G401.6 (cell line): Measurements from ENCODE around the gene MORN3.
"Not testable (repeated sequence)": the region's sequence is repeated elsewhere in the genome, so short reads cannot be mapped to it uniquely, and the experiment has no call there.

Source experiments
- FAIRE-seq: peaks from 2 replicates; lab custom pipeline; 2012; peaks lifted over from hg19 to GRCh38; lab: Jason Lieb, UNC

MORN3 gene

GRCh38 chr12:121638298-121639202 lies 30.9 kb downstream of the MORN3 start:
- no peak for FAIRE-seq

- FAIRE-seq: no peak
These were observed 32.1 kb downstream of the MORN3 start for GRCh38 chr12:121637231-121637914.

- FAIRE-seq: no peak
These were observed 34.6 kb downstream of the MORN3 start for GRCh38 chr12:121634836-121635235.

GRCh38 chr12:121633833-121634196 lies 35.6 kb downstream of the MORN3 start:
- FAIRE-seq: not testable (repeated sequence)

- FAIRE-seq: no peak
These were observed 37.1 kb downstream of the MORN3 start for GRCh38 chr12:121632069-121632970.

- no peak for FAIRE-seq
These were observed 38.6 kb downstream of the MORN3 start for GRCh38 chr12:121630791-121631355.

- no peak for FAIRE-seq
These were observed 40.9 kb downstream of the MORN3 start for GRCh38 chr12:121628536-121628935.

- no peak for FAIRE-seq
These were observed 41.4 kb downstream of the MORN3 start for GRCh38 chr12:121628037-121628436.

- no peak for FAIRE-seq
These were observed 42.4 kb downstream of the MORN3 start for GRCh38 chr12:121626853-121627640.

- FAIRE-seq: no peak
These were observed 43.2 kb downstream of the MORN3 start, which contains the start of gene ORAI1 for GRCh38 chr12:121626087-121626852. ORAI1 (plus strand) TSS chr12:121626530.

GRCh38 chr12:121620333-121620891 lies 49.0 kb downstream of the MORN3 start:
- FAIRE-seq: no peak

- FAIRE-seq: no peak
These were observed 50.7 kb downstream of the MORN3 start for GRCh38 chr12:121618659-121619233.

- FAIRE-seq: no peak
These were observed 54.5 kb downstream of the MORN3 start for GRCh38 chr12:121614872-121615467.

GRCh38 chr12:121613462-121613861 lies 56.0 kb downstream of the MORN3 start:
- FAIRE-seq: no peak

GRCh38 chr12:121611306-121611705 lies 58.1 kb downstream of the MORN3 start:
- FAIRE-seq: no peak

GRCh38 chr12:121610239-121611149 lies 59.0 kb downstream of the MORN3 start:
- no peak for FAIRE-seq

- no peak for FAIRE-seq
These were observed 61.2 kb downstream of the MORN3 start for GRCh38 chr12:121608301-121608700.

- no peak for FAIRE-seq
These were observed 65.9 kb downstream of the MORN3 start for GRCh38 chr12:121603581-121603980.
